Measurements from ENCODE around the gene STAG3. TPM values are rescaled to one million over a fixed set of nuclear protein-coding genes. Genes with fewer than 3 reads are reported as not detected.
"Not testable (repeated sequence)": the region's sequence is repeated elsewhere in the genome, so short reads cannot be mapped to it uniquely, and the experiment has no call there.

STAG3 gene
- total RNA-seq, 3 donors from 2014 or later = 2.4 to 6.4 (median 2.8) TPM

- no peak for TF ChIP-seq CTCF (IDR thresholded peaks at IDR 0.05)
- Histone ChIP-seq H3K4me1 (ENCODE audit: low read depth) (peaks cover 2% of the 10 kb centered on the region), H3K4me3 (no peak overlapping the region), H3K9me3 (no peaks in the 10 kb centered on the region), H3K36me3 (ENCODE audit: low read depth) (no peaks in the 10 kb centered on the region)
- ATAC-seq = peak; percentile 56
- DNase-seq = no peak
- intact Hi-C loops (cut with DNase I, micrococcal nuclease) = no loop called here
Observed at GRCh38 chr7:100191775-100192174, 14.1 kb downstream of the STAG3 start.

- H3K4me3 ChIP-seq; DNase-seq; H3K36me3 ChIP-seq (ENCODE audit: low read depth); intact Hi-C loops (cut with DNase I, micrococcal nuclease); H3K9me3 ChIP-seq; H3K4me1 ChIP-seq (ENCODE audit: low read depth): not testable (repeated sequence)
- ATAC-seq = peak; percentile 64
Observed at GRCh38 chr7:100192281-100192862, 14.7 kb downstream of the STAG3 start.

- DNase-seq (no peak), ATAC-seq (no peak)
- intact Hi-C loops (cut with DNase I, micrococcal nuclease) = no loop called here
Observed at GRCh38 chr7:100192969-100193368, 15.3 kb downstream of the STAG3 start.

GRCh38 chr7:100195222-100195621 is 17.5 kb downstream of the STAG3 start:
- Histone ChIP-seq H3K9me3 (no peaks in the 10 kb centered on the region), H3K4me3 (no peak overlapping the region), H3K36me3 (ENCODE audit: low read depth) (no peaks in the 10 kb centered on the region), H3K4me1 (ENCODE audit: low read depth) (peaks cover 2% of the 10 kb centered on the region)
- no peak for TF ChIP-seq CTCF (IDR thresholded peaks at IDR 0.05)
- intact Hi-C loops (cut with DNase I, micrococcal nuclease) = no loop called here
- ATAC-seq (no peak), DNase-seq (no peak)

More at GRCh38 chr7:100192969-100193368, 15.3 kb downstream of the STAG3 start:
- Histone ChIP-seq H3K4me3 (no peak overlapping the region), H3K9me3 (no peaks in the 10 kb centered on the region), H3K4me1 (ENCODE audit: low read depth) (peaks cover 2% of the 10 kb centered on the region), H3K36me3 (ENCODE audit: low read depth) (no peaks in the 10 kb centered on the region)
- TF ChIP-seq CTCF (IDR thresholded peaks at IDR 0.05) = no peak

- intact Hi-C loops (cut with DNase I, micrococcal nuclease); ATAC-seq; H3K9me3 ChIP-seq; DNase-seq; H3K4me3 ChIP-seq; H3K36me3 ChIP-seq (ENCODE audit: low read depth); H3K4me1 ChIP-seq (ENCODE audit: low read depth): not testable (repeated sequence)
Observed at GRCh38 chr7:100195901-100196322, 18.2 kb downstream of the STAG3 start.

- no peak for ATAC-seq
- no peak overlapping the region for H3K4me3 ChIP-seq
- peaks cover 2% of the 10 kb centered on the region for H3K4me1 ChIP-seq (ENCODE audit: low read depth)
- no peaks in the 10 kb centered on the region for H3K36me3 ChIP-seq (ENCODE audit: low read depth)
- intact Hi-C loops (cut with DNase I, micrococcal nuclease) = no loop called here
- no peak for DNase-seq
- no peaks in the 10 kb centered on the region for H3K9me3 ChIP-seq
- TF ChIP-seq CTCF (IDR thresholded peaks at IDR 0.05) = no peak
Observed at GRCh38 chr7:100198266-100198665, 20.5 kb downstream of the STAG3 start.

- Histone ChIP-seq H3K4me3 (no peak overlapping the region), H3K36me3 (ENCODE audit: low read depth) (no peaks in the 10 kb centered on the region), H3K4me1 (ENCODE audit: low read depth) (peaks cover 2% of the 10 kb centered on the region), H3K9me3 (no peaks in the 10 kb centered on the region)
- peak; percentile 78 for ATAC-seq
- no peak for TF ChIP-seq CTCF (IDR thresholded peaks at IDR 0.05)
- DNase-seq = peak; percentile 59 to 71 (median 60)
- intact Hi-C loops (cut with DNase I, micrococcal nuclease) = no loop called here
Observed at GRCh38 chr7:100200693-100201092, 23.0 kb downstream of the STAG3 start.

Measured in mucosa of descending colon (tissue), 3 donors.